ENCODE measurements around the gene TRAF3IP3. TPM values are rescaled to one million over a fixed set of nuclear protein-coding genes. Genes with fewer than 3 reads are reported as not detected.

Gene TRAF3IP3
- total RNA-seq, 4 donors from 2014 or later, result 1.2 to 10.3 (median 1.9) TPM

- H3K27me3 ChIP-seq, result peaks cover 0 to 12% (median 0%) of the 10 kb centered on the region in 4 donors
- WGBS, 2 donors, result 10 to 13% methylated on average over 13 to 22 of the region's 46 CpGs
- peak within 1 kb of the TSS; percentile 60 to 79 (median 74) for H3K4me3 ChIP-seq
- no peaks in the 10 kb centered on the region for H3K9me3 ChIP-seq
- peak in 3 of 4 donors; percentile 94 to 99 (median 96) for TF ChIP-seq POLR2A (IDR thresholded peaks at IDR 0.05)
- TF ChIP-seq, protein P1, sequence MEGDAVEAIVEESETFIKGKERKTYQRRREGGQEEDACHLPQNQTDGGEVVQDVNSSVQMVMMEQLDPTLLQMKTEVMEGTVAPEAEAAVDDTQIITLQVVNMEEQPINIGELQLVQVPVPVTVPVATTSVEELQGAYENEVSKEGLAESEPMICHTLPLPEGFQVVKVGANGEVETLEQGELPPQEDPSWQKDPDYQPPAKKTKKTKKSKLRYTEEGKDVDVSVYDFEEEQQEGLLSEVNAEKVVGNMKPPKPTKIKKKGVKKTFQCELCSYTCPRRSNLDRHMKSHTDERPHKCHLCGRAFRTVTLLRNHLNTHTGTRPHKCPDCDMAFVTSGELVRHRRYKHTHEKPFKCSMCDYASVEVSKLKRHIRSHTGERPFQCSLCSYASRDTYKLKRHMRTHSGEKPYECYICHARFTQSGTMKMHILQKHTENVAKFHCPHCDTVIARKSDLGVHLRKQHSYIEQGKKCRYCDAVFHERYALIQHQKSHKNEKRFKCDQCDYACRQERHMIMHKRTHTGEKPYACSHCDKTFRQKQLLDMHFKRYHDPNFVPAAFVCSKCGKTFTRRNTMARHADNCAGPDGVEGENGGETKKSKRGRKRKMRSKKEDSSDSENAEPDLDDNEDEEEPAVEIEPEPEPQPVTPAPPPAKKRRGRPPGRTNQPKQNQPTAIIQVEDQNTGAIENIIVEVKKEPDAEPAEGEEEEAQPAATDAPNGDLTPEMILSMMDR (IDR thresholded peaks at IDR 0.05), result peak in 1 of 6 experiments; percentile 3
- H3K4me1 ChIP-seq, result peaks cover 6 to 82% (median 15%) of the 10 kb centered on the region in 3 donors
- peak within 1 kb of the TSS; percentile 89 to 98 (median 97) for H3K27ac ChIP-seq
- DNase-seq, result peak; percentile 41
- intact Hi-C loops (cut with DNase I), result no loop called here
- peaks cover 0 to 8% (median 0%) of the 10 kb centered on the region in 3 donors for H3K36me3 ChIP-seq
Measured at GRCh38 chr1:209805875-209806760, 50.3 kb downstream of the TRAF3IP3 start, which contains the start of gene IRF6. Gene IRF6 (minus strand): TSS chr1:209806142. CDS start chr1:209801413, 4,729 bp downstream.

GRCh38 chr1:209807509-209807908, 51.7 kb downstream of the TRAF3IP3 start:
- no peak overlapping the region for H3K4me3 ChIP-seq
- H3K27ac ChIP-seq, result peak overlapping the region in 3 of 4 donors; percentile 14 to 98 (median 98)
- WGBS, 2 donors, result 53 to 82% methylated on average over 4 of the region's 4 CpGs

DNA sequence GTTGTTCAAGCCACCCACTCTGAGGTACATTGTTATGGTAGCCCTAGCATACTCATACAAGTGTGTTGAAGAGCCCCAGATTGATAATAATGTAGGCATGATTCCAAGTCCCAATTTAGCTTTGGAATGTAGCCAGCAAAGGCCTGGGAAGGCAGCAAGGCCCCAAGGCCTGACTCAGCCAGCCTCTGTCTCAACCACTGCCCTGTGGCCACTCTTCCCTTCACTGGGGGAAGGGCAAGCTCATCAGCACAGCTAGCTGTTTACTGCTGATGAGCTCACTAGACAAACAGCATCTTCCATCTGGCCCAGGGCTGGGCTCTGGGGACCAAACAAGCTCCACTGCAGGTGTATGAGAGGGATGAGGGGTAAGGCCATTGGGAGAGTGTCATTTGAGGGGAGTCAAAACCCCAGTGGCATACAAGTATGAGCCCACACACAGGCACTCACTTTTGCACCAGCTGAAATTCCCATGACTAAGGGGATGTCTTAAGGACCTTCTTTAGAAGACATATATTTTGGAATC, 52.3 kb downstream of the TRAF3IP3 start:
- no peak for DNase-seq
- Histone ChIP-seq H3K27me3 (peaks cover 0 to 12% (median 0%) of the 10 kb centered on the region in 4 donors), H3K36me3 (no peaks in the 10 kb centered on the region), H3K27ac (peak overlapping the region in 3 of 4 donors; percentile 14 to 98 (median 18)), H3K4me1 (peaks cover 6 to 62% (median 15%) of the 10 kb centered on the region in 3 donors), H3K9me3 (no peaks in the 10 kb centered on the region), H3K4me3 (no peak overlapping the region)
- TF ChIP-seq, protein P1 (IDR thresholded peaks at IDR 0.05), result no peak
- no peak for TF ChIP-seq POLR2A (IDR thresholded peaks at IDR 0.05)
- intact Hi-C loops (cut with DNase I), result no loop called here

More at GRCh38 chr1:209807509-209807908, 51.7 kb downstream of the TRAF3IP3 start:
- no peak for DNase-seq
- intact Hi-C loops (cut with DNase I), result no loop called here
- Histone ChIP-seq H3K27me3 (peaks cover 0 to 12% (median 0%) of the 10 kb centered on the region in 4 donors), H3K4me1 (peaks cover 6 to 68% (median 15%) of the 10 kb centered on the region in 3 donors), H3K36me3 (no peaks in the 10 kb centered on the region), H3K9me3 (no peaks in the 10 kb centered on the region)
- no peak for TF ChIP-seq POLR2A (IDR thresholded peaks at IDR 0.05)
- TF ChIP-seq, protein P1 (IDR thresholded peaks at IDR 0.05), result no peak

DNA sequence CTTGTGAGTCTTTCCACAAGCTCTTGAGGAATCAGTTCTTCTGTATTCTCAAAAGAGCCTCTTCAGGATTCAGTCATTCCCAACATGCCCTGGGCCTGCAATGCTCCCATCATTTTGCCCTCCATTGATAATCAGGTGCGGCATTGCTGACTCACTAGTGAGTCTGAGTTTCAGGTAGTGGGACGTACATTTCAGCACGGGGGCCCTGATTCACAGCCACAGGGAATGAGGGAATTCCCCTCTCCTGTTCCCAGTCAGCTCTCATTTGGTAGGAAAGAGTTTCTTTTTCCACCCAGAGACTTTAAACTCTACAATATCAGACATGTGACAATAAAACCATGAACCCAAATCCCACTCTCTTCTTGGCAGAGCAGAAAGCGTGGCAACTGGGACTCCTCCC, 53.8 kb downstream of the TRAF3IP3 start:
- no peak for DNase-seq

More for the DNA sequence above, 53.8 kb downstream of the TRAF3IP3 start:
- H3K4me1 ChIP-seq, result peaks cover 0 to 52% (median 15%) of the 10 kb centered on the region in 3 donors
- no peak for TF ChIP-seq POLR2A (IDR thresholded peaks at IDR 0.05)
- TF ChIP-seq, protein P1 (IDR thresholded peaks at IDR 0.05), result no peak
- no peaks in the 10 kb centered on the region for H3K9me3 ChIP-seq
- no peaks in the 10 kb centered on the region for H3K36me3 ChIP-seq
- H3K4me3 ChIP-seq, result no peak overlapping the region
- intact Hi-C loops (cut with DNase I), result no loop called here
- peaks cover 0 to 12% (median 0%) of the 10 kb centered on the region in 4 donors for H3K27me3 ChIP-seq
- peak overlapping the region in 2 of 4 donors; percentile 38 to 55 for H3K27ac ChIP-seq
- WGBS, 2 donors, result 35 to 66% methylated on average over 4 of the region's 4 CpGs

All from esophagus squamous epithelium (tissue), 5 donors.